Activated T-cell treated with anti-CD3 and anti-CD28 coated beads for 4 hours (primary cell): ENCODE measurements around the gene UCMA.

Source experiments
- DNase-seq: peaks from one replicate; pipeline ENCODE4 v3.0.0-alpha.2; 2020

UCMA gene

GRCh38 chr10:13231808-13232207 is 2.4 kb downstream of the UCMA start:
- no peak for DNase-seq

DNA sequence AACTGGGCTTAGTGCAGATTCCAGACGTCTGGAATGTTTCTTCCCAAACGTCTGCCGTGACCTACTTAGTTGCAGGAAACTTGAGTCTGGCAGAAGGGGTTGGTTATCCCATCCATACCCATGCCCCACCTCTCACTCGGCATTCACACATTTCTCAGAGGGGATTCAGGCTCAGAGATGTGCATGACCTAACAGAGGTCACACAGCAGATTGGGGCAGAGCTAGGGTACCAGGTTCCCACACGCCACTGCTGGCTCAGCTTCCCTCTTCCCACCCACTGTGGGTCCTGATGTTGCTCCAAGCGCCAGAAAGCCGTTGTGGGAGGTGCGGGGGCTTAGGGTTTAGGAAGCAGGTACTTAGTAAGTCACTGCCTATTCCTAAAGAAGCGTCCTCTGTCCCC is 3.0 kb downstream of the UCMA start:
- DNase-seq: no peak

GRCh38 chr10:13227031-13227430 is 7.1 kb downstream of the UCMA start:
- DNase-seq: no peak

- DNase-seq: no peak
Observed at GRCh38 chr10:13225601-13226000, 8.6 kb downstream of the UCMA start.

DNA sequence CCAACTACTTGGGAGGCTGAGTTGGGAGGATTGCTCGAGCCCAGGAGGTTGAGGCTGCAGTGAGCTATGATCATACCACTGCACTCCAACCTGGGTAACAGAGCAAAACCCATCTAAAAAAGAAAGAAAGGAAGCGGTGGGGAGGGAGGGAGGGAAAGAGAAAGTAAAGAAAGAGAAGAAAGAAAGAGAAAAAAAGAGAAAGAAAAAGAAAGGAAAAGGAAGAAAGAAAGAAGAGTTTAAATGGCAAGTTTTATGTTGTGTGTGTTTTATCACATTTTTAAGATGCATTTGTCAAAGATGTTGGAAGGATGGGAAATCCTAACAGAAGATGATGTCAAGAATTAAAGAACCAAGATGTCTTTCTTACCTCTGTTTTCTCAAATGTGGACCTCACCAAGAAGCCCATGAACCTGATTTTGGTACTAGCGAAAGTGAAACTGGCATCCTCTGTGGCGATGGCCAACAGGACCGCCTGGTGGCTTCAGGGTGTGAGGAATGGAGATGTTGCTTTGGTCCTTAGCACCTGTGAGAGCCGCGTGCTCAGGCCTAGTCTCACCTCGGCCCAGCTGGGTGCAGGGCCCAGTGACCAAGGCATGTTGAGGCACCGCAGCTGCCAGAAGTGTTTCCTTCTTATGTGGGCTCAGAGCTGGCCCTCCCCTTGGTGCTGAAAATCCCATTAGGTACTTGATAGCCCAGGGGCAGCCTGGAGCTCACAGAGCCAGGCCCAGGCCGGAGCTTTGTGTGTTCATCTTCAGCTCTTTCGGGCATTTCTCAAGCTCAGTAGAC is 9.8 kb downstream of the UCMA start:
- no peak for DNase-seq

DNA sequence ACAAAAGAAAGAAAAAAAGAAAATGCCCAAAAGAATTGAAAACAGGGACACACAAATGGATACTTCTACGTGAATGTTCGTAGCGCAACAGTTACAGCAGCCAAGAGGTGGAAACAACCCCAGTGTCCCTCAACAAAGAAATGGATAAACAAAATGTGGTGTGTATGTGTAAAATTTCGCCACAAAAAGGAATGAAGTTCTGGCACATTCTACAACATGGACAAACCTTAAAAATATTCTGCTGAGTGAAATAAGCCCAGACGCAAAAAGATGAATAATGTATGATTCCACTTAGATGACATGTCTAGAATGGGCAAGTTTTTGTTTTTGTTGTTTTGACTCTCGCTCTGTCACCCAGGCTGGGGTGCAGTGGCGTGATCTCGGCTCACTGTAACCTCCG is 10.9 kb downstream of the UCMA start:
- no peak for DNase-seq

DNA sequence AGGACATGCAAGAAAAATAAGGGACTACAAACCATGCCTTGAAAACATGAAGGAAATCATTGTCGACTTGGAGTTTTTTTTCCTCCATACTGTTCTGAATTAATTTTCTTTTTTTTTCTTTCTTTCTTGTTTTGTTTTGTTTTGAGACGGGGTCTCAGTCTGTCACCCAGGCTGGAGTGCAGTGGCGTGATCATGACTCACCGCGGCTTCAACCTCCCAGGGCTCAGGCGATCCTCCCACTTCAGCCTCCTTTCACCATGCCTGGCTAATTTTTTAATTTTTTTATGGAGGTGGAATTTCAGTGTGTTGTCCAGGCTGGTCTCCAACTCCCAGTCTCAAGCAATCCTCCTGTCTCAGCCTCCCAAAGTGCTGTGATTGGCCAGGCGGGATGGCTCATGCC is 11.6 kb downstream of the UCMA start:
- DNase-seq: no peak

DNA sequence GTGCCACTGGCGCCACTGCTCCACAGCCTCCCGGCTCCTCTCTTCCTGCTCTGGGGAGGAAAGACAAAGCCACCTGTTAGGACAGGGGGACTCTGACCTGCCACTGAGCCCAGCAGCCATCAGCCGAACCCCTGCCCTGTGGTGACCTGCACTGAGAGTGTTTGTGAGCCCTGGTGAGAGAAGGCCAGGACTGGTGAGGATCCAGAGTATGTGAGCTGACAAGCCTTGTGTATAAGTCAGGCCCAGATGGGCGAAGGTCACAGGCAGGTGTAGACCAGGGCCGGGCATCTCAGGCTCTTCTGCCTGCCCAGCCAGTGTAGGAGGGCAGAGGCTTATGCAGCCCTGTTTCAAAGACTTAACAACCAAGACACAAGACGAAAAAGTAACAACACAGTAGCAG is 12.0 kb downstream of the UCMA start:
- no peak for DNase-seq

DNA sequence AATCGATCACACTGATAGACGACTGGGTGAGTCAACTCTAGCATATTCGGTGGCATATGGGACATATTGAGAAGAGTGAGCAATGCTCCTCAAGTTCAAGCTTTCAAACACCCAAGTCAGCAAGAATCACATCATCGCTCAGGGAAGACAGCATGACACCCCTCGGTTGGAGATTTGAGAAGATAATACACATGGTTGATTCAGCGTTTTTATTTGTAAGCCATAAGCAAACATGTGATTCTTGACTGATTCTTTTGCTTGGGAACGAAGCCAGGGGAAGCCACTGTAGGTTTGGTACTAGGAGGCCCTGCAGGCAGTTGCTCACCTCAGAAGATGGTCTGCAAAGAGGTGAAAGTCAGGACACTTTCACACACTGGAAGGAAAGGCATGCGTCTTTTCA is 12.6 kb downstream of the UCMA start:
- no peak for DNase-seq

DNA sequence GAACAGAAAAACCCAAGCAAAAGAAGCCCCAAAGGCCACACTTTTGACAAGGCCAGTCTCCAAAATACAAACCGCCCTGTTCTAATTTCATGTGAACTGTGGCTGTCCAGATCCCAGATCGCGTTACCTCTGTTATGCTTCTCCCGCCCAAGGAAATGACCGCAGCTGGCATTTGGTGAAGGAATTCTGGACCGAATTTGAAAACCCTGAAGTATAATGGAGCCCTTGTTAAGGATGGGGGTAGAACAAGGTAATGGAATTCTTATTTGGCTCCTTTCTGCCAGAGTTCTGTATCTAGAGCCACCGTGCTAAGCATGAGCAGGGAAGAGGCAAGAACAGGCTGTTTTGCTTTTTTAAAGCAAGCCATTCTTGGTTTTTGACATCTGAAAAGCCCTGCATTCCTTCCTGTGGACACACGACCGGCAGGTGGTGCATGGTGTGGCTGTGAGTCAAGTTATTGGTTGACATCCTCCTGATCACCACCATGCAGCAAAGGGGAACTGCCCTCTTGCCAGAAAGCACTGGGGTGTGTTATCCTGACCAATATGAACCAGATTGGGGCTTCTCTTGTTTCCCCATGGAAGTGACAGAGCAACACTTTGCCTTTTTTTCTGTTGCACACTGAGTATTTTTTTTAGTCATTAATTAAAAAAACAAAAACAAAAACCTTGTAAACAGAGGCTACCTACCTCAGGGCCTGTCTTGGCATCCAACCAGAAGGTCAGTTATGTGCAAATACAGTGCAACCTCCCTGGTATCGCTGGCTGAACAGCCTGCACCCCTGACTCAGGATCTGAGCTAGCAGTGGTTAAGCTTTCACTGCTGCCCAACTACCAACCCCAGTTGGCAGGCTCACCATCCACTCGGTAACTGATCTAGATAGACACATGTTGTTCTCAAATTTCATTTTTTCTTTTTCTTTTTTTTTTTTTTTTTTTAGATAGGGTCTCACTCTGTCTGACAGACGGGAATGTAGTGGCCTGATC is 14.2 kb downstream of the UCMA start:
- DNase-seq: no peak

DNA sequence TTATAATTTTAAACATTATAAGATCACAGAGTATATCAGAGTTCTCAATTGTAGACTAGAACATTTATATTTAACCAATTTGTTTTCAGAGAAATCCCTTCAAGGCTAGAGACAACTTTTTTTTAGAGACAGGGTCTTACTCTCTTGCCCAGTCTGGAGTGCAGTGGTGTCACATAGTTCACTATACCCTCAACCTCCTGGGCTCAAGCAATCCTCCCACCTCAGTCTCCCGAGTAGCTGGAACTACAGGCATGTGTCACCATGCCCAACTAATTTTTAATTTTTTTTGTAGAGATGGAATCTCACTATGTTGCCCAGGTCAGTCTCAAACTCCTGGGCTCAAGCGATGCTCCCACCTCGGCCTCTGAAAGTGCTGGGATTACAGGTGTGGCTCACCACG is 15.3 kb downstream of the UCMA start:
- no peak for DNase-seq

DNA sequence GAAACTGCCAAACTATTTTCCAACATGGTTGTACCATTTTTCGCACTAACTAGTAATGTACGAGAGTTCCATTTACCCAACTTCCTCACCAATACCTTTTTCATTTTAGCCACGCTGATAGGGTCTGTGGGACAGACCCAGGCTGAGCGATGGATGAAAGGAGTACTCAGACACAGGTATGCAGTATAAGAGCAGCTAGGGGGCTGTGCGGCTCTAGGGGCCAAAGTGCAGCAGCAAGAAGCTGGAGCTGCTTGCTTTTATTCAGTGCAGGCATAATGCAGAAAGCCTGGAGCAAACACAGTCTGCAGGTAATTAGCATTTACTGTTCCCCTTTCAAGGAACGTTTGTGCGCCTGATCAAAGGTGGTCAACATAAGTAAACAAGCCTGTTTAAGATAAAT is 21.0 kb downstream of the UCMA start:
- no peak for DNase-seq

GRCh38 chr10:13206546-13207443 is 27.4 kb downstream of the UCMA start:
- no peak for DNase-seq

GRCh38 chr10:13206091-13206490 is 28.1 kb downstream of the UCMA start:
- no peak for DNase-seq

- no peak for DNase-seq
Observed at GRCh38 chr10:13201132-13201531, 33.0 kb downstream of the UCMA start.

DNA sequence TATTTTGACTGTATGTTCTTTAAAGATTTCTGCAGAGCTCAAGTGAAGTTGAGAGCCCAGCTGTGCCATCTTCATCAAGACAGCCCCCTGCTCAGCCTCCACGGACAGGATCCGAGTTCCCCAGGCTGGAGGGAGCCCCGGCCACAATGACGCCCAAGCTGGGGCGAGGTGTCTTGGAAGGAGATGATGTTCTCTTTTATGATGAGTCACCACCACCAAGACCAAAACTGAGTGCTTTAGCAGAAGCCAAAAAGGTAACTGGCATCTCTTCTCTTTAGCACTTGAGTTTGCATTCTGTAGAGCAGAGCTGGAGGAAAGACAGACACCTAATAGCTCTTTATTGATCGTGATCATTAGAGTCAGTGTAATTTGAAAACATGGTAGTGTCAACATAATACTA is 39.2 kb downstream of the UCMA start:
- no peak for DNase-seq

DNA sequence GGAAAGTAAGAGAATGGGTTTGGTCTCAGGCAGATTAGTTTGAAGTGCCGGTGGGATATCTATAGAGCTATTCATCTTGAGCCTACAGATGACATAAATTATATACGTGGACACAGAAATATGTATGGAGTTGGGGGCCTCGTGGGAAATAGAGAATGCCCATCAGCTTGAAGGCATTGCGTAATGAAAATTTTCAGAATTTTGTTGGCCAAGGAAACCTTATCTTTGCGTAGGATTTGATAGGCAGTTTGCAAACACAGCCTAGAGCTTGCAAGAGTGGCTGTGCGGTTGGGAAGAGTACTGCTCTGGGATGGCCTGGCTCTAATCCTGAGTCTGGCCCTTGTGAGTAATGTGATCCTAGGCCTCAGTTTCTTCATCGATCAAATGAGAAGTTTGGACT is 40.5 kb downstream of the UCMA start:
- DNase-seq: no peak

DNA sequence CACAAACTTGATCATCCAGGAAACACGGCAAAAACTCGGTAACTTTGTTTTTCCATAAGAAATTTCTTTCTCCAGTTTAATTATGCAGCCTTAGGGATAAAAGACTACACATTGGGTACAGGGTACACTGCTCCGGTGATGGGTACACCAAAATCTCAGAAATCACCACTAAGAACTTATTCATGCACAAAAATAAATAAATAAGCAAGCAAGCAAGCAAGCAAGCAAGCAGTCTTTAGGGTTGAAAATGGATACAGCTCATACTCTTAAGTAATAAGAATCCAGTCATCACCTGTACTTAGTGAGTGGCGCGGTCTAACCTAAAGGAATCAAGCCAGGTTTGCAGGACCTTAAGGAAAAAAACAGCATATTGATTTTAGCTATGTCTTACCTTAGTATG is 42.8 kb downstream of the UCMA start:
- no peak for DNase-seq

DNA sequence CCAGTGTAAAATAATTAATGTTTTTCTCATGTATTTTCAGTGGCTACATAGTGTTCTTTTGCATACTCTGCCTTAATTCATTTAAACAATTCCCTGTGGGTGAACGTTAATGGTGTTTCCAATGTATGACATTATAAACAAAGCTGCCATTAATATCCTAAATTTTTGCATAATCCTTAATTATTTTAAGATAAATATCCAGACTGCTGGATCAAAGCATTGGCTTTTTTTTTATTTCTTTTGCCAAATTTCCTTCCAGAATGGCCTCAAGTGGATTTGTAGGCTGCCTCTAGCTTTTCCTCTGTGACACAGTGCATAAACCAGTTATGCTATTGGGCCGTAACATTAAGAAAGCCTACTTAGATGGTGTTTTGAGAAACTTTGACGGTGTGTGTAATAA is 43.4 kb downstream of the UCMA start:
- DNase-seq: no peak

GRCh38 chr10:13189961-13190360 is 44.2 kb downstream of the UCMA start:
- DNase-seq: no peak

- no peak for DNase-seq
Observed at GRCh38 chr10:13188593-13188992, 45.6 kb downstream of the UCMA start.

DNA sequence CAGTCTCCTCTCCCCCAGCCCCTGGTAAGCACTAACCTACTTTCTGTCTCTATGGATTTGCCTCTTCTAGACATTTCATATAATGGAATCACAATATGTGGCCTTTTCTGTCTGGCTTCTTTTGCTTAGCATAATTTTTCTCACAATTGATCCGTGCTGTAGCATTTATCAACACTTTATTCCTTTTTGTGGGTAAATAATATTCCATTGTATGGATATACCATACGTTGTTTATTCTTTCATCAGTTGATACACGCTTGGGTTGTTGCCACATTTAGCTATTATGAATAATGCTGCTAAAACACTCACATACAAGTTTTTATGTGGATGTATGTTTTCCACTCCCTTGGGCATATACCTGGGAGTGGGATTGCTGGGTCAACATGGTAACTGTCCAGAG is 47.0 kb downstream of the UCMA start:
- DNase-seq: no peak
